ENCODE measurements around the gene IL17RE. TPM values are rescaled to one million over a fixed set of nuclear protein-coding genes. Genes with fewer than 3 reads are reported as not detected.

IL17RE gene
- total RNA-seq, 4 donors from 2014 or later = 0.26 to 10.7 (median 5.0) TPM

- Histone ChIP-seq H3K4me3 (no peak overlapping the region), H3K27me3 (no peaks in the 10 kb centered on the region), H3K36me3 (no peaks in the 10 kb centered on the region), H3K4me1 (peaks cover 0 to 3% of the 10 kb centered on the region in 2 donors), H3K9me3 (no peaks in the 10 kb centered on the region), H3K27ac (peak overlapping the region; percentile 81 to 86)
- TF ChIP-seq POLR2A (IDR thresholded peaks at IDR 0.05) = no peak
- TF ChIP-seq CTCF (IDR thresholded peaks at IDR 0.05) = peak in 1 of 4 experiments; percentile 16
- DNase-seq = peak; percentile 48 to 82
- intact Hi-C loops (cut with DNase I; ENCODE audit: low total_unique reads) = no loop called here
These were observed 18.0 kb upstream of the IL17RE start for GRCh38 chr3:9884555-9885165.

- no peaks in the 10 kb centered on the region for H3K27me3 ChIP-seq
- H3K27ac ChIP-seq = no peak overlapping the region
- H3K4me1 ChIP-seq = peaks cover 0 to 3% of the 10 kb centered on the region in 2 donors
- no peaks in the 10 kb centered on the region for H3K9me3 ChIP-seq
- no peak for DNase-seq
- H3K4me3 ChIP-seq = no peak overlapping the region
- no peak for TF ChIP-seq CTCF (IDR thresholded peaks at IDR 0.05)
- TF ChIP-seq POLR2A (IDR thresholded peaks at IDR 0.05) = no peak
- intact Hi-C loops (cut with DNase I; ENCODE audit: low total_unique reads) = no loop called here
- no peaks in the 10 kb centered on the region for H3K36me3 ChIP-seq
These were observed 16.3 kb upstream of the IL17RE start for GRCh38 chr3:9886328-9886727.

- intact Hi-C loops (cut with DNase I; ENCODE audit: low total_unique reads) = no loop called here
- Histone ChIP-seq H3K4me3 (no peak overlapping the region), H3K27me3 (no peaks in the 10 kb centered on the region)
These were observed 15.2 kb upstream of the IL17RE start for GRCh38 chr3:9887480-9887879.

GRCh38 chr3:9888540-9888939, 14.1 kb upstream of the IL17RE start:
- Histone ChIP-seq H3K27me3 (no peaks in the 10 kb centered on the region), H3K4me1 (peaks cover 0 to 4% of the 10 kb centered on the region in 2 donors), H3K4me3 (no peak overlapping the region), H3K36me3 (no peaks in the 10 kb centered on the region), H3K27ac (no peak overlapping the region), H3K9me3 (no peaks in the 10 kb centered on the region)
- DNase-seq = no peak
- no peak for TF ChIP-seq POLR2A (IDR thresholded peaks at IDR 0.05)
- no peak for TF ChIP-seq CTCF (IDR thresholded peaks at IDR 0.05)
- intact Hi-C loops (cut with DNase I; ENCODE audit: low total_unique reads) = no loop called here

More at GRCh38 chr3:9887480-9887879, 15.2 kb upstream of the IL17RE start:
- TF ChIP-seq POLR2A (IDR thresholded peaks at IDR 0.05) (no peak), CTCF (IDR thresholded peaks at IDR 0.05) (no peak)
- no peak overlapping the region for H3K27ac ChIP-seq
- no peaks in the 10 kb centered on the region for H3K36me3 ChIP-seq
- H3K4me1 ChIP-seq = peaks cover 0 to 4% of the 10 kb centered on the region in 2 donors
- no peaks in the 10 kb centered on the region for H3K9me3 ChIP-seq
- no peak for DNase-seq

GRCh38 chr3:9889405-9889804, 13.2 kb upstream of the IL17RE start:
- Histone ChIP-seq H3K36me3 (no peaks in the 10 kb centered on the region), H3K27ac (peak overlapping the region; percentile 96 to 98), H3K27me3 (no peaks in the 10 kb centered on the region), H3K4me1 (peaks cover 0 to 4% of the 10 kb centered on the region in 2 donors), H3K9me3 (no peaks in the 10 kb centered on the region), H3K4me3 (no peak overlapping the region)
- TF ChIP-seq POLR2A (IDR thresholded peaks at IDR 0.05) (no peak), CTCF (IDR thresholded peaks at IDR 0.05) (no peak)
- intact Hi-C loops (cut with DNase I; ENCODE audit: low total_unique reads) = no loop called here
- DNase-seq = no peak

Measured in uterus (tissue), 4 donors.